M059J (cell line): Measurements from ENCODE around the gene P2RX3. TPM values are rescaled to one million over a fixed set of nuclear protein-coding genes. Genes with fewer than 3 reads are reported as not detected.

Source experiments
- DNase-seq: peaks from one replicate; pipeline ENCODE4 v3.0.0-alpha.2; 2012; ENCODE audit warnings: low read depth
- total RNA-seq: library from RNA; depleted of rRNA; stranded (reverse); fragments of >200 nt; shearing (Covaris generic); gene quantifications from 2 replicates; pipeline ENCODE4 v1.2.3, GENCODE V29; 2014; rRNA removed

Gene P2RX3
- total RNA-seq, 1 experiment from 2014 or later, result not detected

- no peak for DNase-seq
These were observed 82.9 kb downstream of the P2RX3 start for GRCh38 chr11:57421066-57421465.

GRCh38 chr11:57421805-57422204, 83.7 kb downstream of the P2RX3 start:
- DNase-seq, result no peak

Other genes with a start within 250 kb of the P2RX3 start
- not detected in 2 replicates for gene LRRC55, start 156.4 kb upstream of the P2RX3 start, total RNA-seq
- not detected in 2 replicates for gene APLNR, start 101.1 kb upstream of the P2RX3 start, total RNA-seq
- 18.4 and 44.4 TPM in 2 replicates for gene TNKS1BP1, start 13.4 kb upstream of the P2RX3 start, total RNA-seq
- gene SSRP1, start 2.5 kb upstream of the P2RX3 start, total RNA-seq, result 96.0 and 145 TPM in 2 replicates
- gene PRG3, start 42.8 kb downstream of the P2RX3 start, total RNA-seq, result not detected in 2 replicates
- 0.17 TPM in 1 of 2 replicates, not detected in the other for gene PRG2, start 52.3 kb downstream of the P2RX3 start, total RNA-seq
- 77.4 and 95.1 TPM in 2 replicates for gene SLC43A3, start 88.8 kb downstream of the P2RX3 start, total RNA-seq
- 0.34 and 0.96 TPM in 2 replicates for gene RTN4RL2, start 122.2 kb downstream of the P2RX3 start, total RNA-seq
- 4.8 and 6.9 TPM in 2 replicates for gene SLC43A1, start 177.3 kb downstream of the P2RX3 start, total RNA-seq
- gene TIMM10, start 192.4 kb downstream of the P2RX3 start, total RNA-seq, result 44.6 and 47.9 TPM in 2 replicates
- gene SMTNL1, start 199.2 kb downstream of the P2RX3 start, total RNA-seq, result not detected in 2 replicates
- gene UBE2L6, start 229.3 kb downstream of the P2RX3 start, total RNA-seq, result 269 and 314 TPM in 2 replicates